Brain microvascular endothelial cell (primary cell): ENCODE data around the gene PLSCR4.
A peak's percentile ranks its signal among the peaks of the same experiment; 100 is the strongest.

ENCODE experiments used
- DNase-seq: peaks from one replicate; pipeline ENCODE4 v3.0.0-alpha.2; 2020
- H3K27ac ChIP-seq: fragments of 250-450 bp; sonication (Bioruptor Pico); 2 replicates; pipeline ENCODE4 v1.5.1; 2020; ENCODE audit warnings: mild to moderate bottlenecking, moderate library complexity
- H3K27me3 ChIP-seq: fragments of 250-450 bp; sonication (Bioruptor Pico); replicated peaks from 2 replicates; pipeline ENCODE4 v1.5.1; 2020; ENCODE audit warnings: mild to moderate bottlenecking
- H3K36me3 ChIP-seq: fragments of 250-450 bp; sonication (Bioruptor Pico); replicated peaks from 2 replicates; pipeline ENCODE4 v1.5.1; 2020; ENCODE audit warnings: mild to moderate bottlenecking
- H3K4me3 ChIP-seq: 2 replicates; pipeline ENCODE4 v1.5.1; 2011; ENCODE audit warnings: low read depth, mild to moderate bottlenecking, control low read depth, low read length, moderate library complexity
- CTCF ChIP-seq: IDR thresholded peaks from 2 replicates; pipeline ENCODE4 v1.5.1; 2011; ENCODE audit warnings: low read depth, mild to moderate bottlenecking, moderate library complexity, low read length, control low read depth, inconsistent platforms; ENCODE audit errors: missing control alignments
- in situ Hi-C: cut with HindIII; loops from 2 replicates; pipeline ENCODE4 v1.10.0; 2017; ENCODE audit warnings: low sequenced_read_pairs, low pct_ligation_motif_present

Gene PLSCR4

GRCh38 chr3:146164506-146164905 is 86.4 kb downstream of the PLSCR4 start:
- DNase-seq: no peak
- H3K4me3 ChIP-seq: no peak overlapping the region
- in situ Hi-C loops: no loop called here
- no peaks in the 10 kb centered on the region for H3K27me3 ChIP-seq
- no peak for TF ChIP-seq CTCF
- H3K36me3 ChIP-seq: no peaks in the 10 kb centered on the region
- H3K27ac ChIP-seq: peak overlapping the region; percentile 91

GRCh38 chr3:146164071-146164470 is 86.8 kb downstream of the PLSCR4 start:
- no peaks in the 10 kb centered on the region for H3K36me3 ChIP-seq
- peak overlapping the region; percentile 91 for H3K27ac ChIP-seq
- no peak overlapping the region for H3K4me3 ChIP-seq
- in situ Hi-C loops: no loop called here
- no peaks in the 10 kb centered on the region for H3K27me3 ChIP-seq
- DNase-seq: no peak
- no peak for TF ChIP-seq CTCF

- no peaks in the 10 kb centered on the region for H3K27me3 ChIP-seq
- no peak overlapping the region for H3K4me3 ChIP-seq
Measured at GRCh38 chr3:146163584-146163983, 87.3 kb downstream of the PLSCR4 start.

GRCh38 chr3:146162561-146162960 is 88.3 kb downstream of the PLSCR4 start:
- TF ChIP-seq CTCF: no peak
- Histone ChIP-seq H3K36me3 (no peaks in the 10 kb centered on the region), H3K27me3 (no peaks in the 10 kb centered on the region), H3K4me3 (no peak overlapping the region), H3K27ac (peak overlapping the region; percentile 91)
- no peak for DNase-seq
- in situ Hi-C loops: no loop called here

More at GRCh38 chr3:146163584-146163983, 87.3 kb downstream of the PLSCR4 start:
- Histone ChIP-seq H3K36me3 (no peaks in the 10 kb centered on the region), H3K27ac (peak overlapping the region; percentile 91)
- TF ChIP-seq CTCF: no peak
- DNase-seq: peak; percentile 66
- in situ Hi-C loops: no loop called here

GRCh38 chr3:146161663-146162002 is 89.3 kb downstream of the PLSCR4 start:
- in situ Hi-C loops: no loop called here
- peak overlapping the region; percentile 95 for H3K4me3 ChIP-seq
- peak; percentile 42 for DNase-seq
- H3K36me3 ChIP-seq: no peaks in the 10 kb centered on the region
- H3K27me3 ChIP-seq: no peaks in the 10 kb centered on the region
- H3K27ac ChIP-seq: peak overlapping the region; percentile 80
- no peak for TF ChIP-seq CTCF

- Histone ChIP-seq H3K36me3 (no peaks in the 10 kb centered on the region), H3K27me3 (no peaks in the 10 kb centered on the region), H3K27ac (peak within 1 kb of the TSS; percentile 80), H3K4me3 (peak within 1 kb of the TSS; percentile 95)
- no peak for TF ChIP-seq CTCF
- in situ Hi-C loops: no loop called here
- DNase-seq: peak; percentile 85
Measured at GRCh38 chr3:146160964-146161662, 89.8 kb downstream of the PLSCR4 start, which contains the start of gene PLOD2. TSS of gene PLOD2 (minus strand) at chr3:146161184. CDS start at chr3:146160989, 195 bp downstream.
